Measurements from ENCODE around the gene ALPK1. TPM values are rescaled to one million over a fixed set of nuclear protein-coding genes. Genes with fewer than 3 reads are reported as not detected.

ALPK1 gene
- total RNA-seq, 1 experiment from 2014 or later, result 11.8 TPM

DNA sequence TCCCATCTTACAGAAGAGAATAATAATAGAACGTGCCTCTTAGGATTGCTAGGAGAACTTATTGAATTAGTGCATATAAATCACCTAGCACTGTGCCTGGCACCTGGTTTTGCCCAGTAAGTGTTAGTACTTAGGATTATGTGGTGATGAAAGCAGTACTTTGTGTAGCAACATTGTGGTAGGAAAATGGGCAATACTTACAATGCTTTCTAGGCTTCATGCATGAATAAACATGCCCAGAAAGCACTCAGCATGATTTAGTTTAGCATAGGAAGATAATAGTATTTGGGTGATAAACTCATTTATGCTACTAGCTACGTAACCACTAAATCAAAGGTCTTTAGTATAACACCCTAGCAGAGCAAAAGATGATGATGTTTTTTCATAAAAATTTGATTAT, 113.2 kb downstream of the ALPK1 start:
- H3K27me3 ChIP-seq (replicated peaks; ENCODE audit: insufficient read depth, low read depth, low read length, poor library complexity), result no peaks in the 10 kb centered on the region
- ChIA-PET CTCF (no interaction called here), POLR2A (ENCODE audit: low non-redundant PET) (no interaction called here)
- H3K4me1 ChIP-seq (ENCODE audit: insufficient read depth, low read length, poor library complexity, severe bottlenecking), result no peaks in the 10 kb centered on the region
- H3K9me3 ChIP-seq (ENCODE audit: low read depth, low read length, poor library complexity, severe bottlenecking), result no peaks in the 10 kb centered on the region
- BruUV-seq (replicated peaks), result no TSS peak
- intact Hi-C loops (cut with micrococcal nuclease; ENCODE audit: unreplicated experiment), result no loop called here
- TF ChIP-seq, protein P1, sequence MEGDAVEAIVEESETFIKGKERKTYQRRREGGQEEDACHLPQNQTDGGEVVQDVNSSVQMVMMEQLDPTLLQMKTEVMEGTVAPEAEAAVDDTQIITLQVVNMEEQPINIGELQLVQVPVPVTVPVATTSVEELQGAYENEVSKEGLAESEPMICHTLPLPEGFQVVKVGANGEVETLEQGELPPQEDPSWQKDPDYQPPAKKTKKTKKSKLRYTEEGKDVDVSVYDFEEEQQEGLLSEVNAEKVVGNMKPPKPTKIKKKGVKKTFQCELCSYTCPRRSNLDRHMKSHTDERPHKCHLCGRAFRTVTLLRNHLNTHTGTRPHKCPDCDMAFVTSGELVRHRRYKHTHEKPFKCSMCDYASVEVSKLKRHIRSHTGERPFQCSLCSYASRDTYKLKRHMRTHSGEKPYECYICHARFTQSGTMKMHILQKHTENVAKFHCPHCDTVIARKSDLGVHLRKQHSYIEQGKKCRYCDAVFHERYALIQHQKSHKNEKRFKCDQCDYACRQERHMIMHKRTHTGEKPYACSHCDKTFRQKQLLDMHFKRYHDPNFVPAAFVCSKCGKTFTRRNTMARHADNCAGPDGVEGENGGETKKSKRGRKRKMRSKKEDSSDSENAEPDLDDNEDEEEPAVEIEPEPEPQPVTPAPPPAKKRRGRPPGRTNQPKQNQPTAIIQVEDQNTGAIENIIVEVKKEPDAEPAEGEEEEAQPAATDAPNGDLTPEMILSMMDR (conservative IDR thresholded peaks at IDR 0.05; ENCODE audit: low read depth, low read length), result no peak
- H3K36me3 ChIP-seq (ENCODE audit: insufficient read depth, low read length, poor library complexity, severe bottlenecking), result no peaks in the 10 kb centered on the region
- H3K4me3 ChIP-seq (ENCODE audit: low read depth, low read length, poor library complexity, severe bottlenecking), result no peak overlapping the region
- DNase-seq (ENCODE audit: low spot score), result no peak
- no peak overlapping the region for H3K27ac ChIP-seq (ENCODE audit: low read depth, low read length, poor library complexity, severe bottlenecking)

- H3K27me3 ChIP-seq (replicated peaks; ENCODE audit: insufficient read depth, low read depth, low read length, poor library complexity), result no peaks in the 10 kb centered on the region
- no TSS peak for BruUV-seq (replicated peaks)
- H3K9me3 ChIP-seq (ENCODE audit: low read depth, low read length, poor library complexity, severe bottlenecking), result no peaks in the 10 kb centered on the region
- H3K36me3 ChIP-seq (ENCODE audit: insufficient read depth, low read length, poor library complexity, severe bottlenecking), result no peaks in the 10 kb centered on the region
- DNase-seq (ENCODE audit: low spot score), result no peak
- no peak overlapping the region for H3K27ac ChIP-seq (ENCODE audit: low read depth, low read length, poor library complexity, severe bottlenecking)
- CTCF ChIA-PET, result no interaction called here
- intact Hi-C loops (cut with micrococcal nuclease; ENCODE audit: unreplicated experiment), result no loop called here
- TF ChIP-seq EZH2 (IDR thresholded peaks at IDR 0.05; ENCODE audit: borderline replicate concordance, low read depth, low read length, poor library complexity, severe bottlenecking), result no peak
- TF ChIP-seq, protein P1 (conservative IDR thresholded peaks at IDR 0.05; ENCODE audit: low read depth, low read length), result no peak
- no peak overlapping the region for H3K4me3 ChIP-seq (ENCODE audit: low read depth, low read length, poor library complexity, severe bottlenecking)
- POLR2A ChIA-PET (ENCODE audit: low non-redundant PET), result no interaction called here
- H3K4me1 ChIP-seq (ENCODE audit: insufficient read depth, low read length, poor library complexity, severe bottlenecking), result no peaks in the 10 kb centered on the region
Measured at GRCh38 chr4:112410804-112411203, 113.6 kb downstream of the ALPK1 start.

DNA sequence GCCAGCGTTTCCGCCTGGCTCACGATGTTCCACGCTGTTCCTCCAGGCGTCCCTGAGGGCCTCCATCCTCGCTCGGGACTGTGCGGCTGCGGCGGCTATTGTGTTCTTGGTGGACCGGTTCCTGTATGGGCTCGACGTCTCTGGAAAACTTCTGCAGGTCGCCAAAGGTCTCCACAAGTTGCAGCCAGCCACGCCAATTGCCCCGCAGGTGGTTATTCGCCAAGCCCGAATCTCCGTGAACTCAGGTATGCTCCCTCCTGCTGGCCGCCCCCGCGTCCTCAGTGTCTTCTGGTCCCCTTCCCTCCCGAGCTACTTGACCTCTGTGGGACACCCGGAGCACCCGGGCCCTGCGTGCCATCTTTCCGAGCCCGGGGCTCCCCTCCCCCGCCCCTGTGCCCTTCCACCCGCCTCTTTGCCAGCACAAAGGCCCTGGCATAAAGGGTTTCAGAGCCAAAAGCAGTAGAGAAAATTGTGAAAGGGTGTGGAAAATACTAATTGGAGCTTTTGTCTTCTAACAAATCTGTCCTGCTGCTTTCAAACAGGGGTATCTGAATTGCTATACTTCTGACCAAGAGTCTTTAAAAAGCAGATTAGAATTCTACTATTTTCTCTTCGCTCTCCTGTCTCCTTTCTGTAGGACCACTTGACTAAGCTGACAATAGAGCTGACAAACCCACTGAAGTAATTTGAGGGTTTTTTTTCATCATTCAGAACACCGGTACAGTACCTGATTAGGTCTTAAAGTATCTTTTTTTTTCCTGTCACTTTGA, 114.8 kb downstream of the ALPK1 start:
- H3K4me3 ChIP-seq (ENCODE audit: low read depth, low read length, poor library complexity, severe bottlenecking), result no peak overlapping the region
- intact Hi-C loops (cut with micrococcal nuclease; ENCODE audit: unreplicated experiment), result no loop called here
- H3K4me1 ChIP-seq (ENCODE audit: insufficient read depth, low read length, poor library complexity, severe bottlenecking), result no peaks in the 10 kb centered on the region
- no TSS peak for BruUV-seq (replicated peaks)
- TF ChIP-seq EZH2 (IDR thresholded peaks at IDR 0.05; ENCODE audit: borderline replicate concordance, low read depth, low read length, poor library complexity, severe bottlenecking), result no peak
- TF ChIP-seq, protein P1 (conservative IDR thresholded peaks at IDR 0.05; ENCODE audit: low read depth, low read length), result no peak
- no peak overlapping the region for H3K27ac ChIP-seq (ENCODE audit: low read depth, low read length, poor library complexity, severe bottlenecking)
- ChIA-PET POLR2A (ENCODE audit: low non-redundant PET) (no interaction called here), CTCF (no interaction called here)
- DNase-seq (ENCODE audit: low spot score), result no peak
- H3K27me3 ChIP-seq (replicated peaks; ENCODE audit: insufficient read depth, low read depth, low read length, poor library complexity), result no peaks in the 10 kb centered on the region
- H3K9me3 ChIP-seq (ENCODE audit: low read depth, low read length, poor library complexity, severe bottlenecking), result no peaks in the 10 kb centered on the region
- no peaks in the 10 kb centered on the region for H3K36me3 ChIP-seq (ENCODE audit: insufficient read depth, low read length, poor library complexity, severe bottlenecking)

Data from A673 (cell line).